ENCODE measurements around the gene HTRA1. TPM values are rescaled to one million over a fixed set of nuclear protein-coding genes. Genes with fewer than 3 reads are reported as not detected.
A peak's percentile ranks its signal among the peaks of the same experiment; 100 is the strongest.

The HTRA1 gene
- polyA plus RNA-seq, 1 of the 3 experiments (the other 2 are of a cell fraction), result 291 TPM

- CTCF ChIA-PET, result no interaction called here
- peaks cover 11 to 17% of the 10 kb centered on the region in 2 experiments; a peak in 3 of 4 replicates for H3K4me1 ChIP-seq (ENCODE audit: control insufficient read depth in 1 of 2, insufficient read depth in 2 of 2, low read depth in 1 of 2, low read length in 1 of 2)
- H3K79me2 ChIP-seq (ENCODE audit: insufficient read depth), result no peaks in the 10 kb centered on the region
- H3K9me2 ChIP-seq, result no peaks in the 10 kb centered on the region
- no peak overlapping the region for H3K4me3 ChIP-seq (ENCODE audit: low read depth in 2 of 2, low read length in 1 of 2)
- peaks cover 34% of the 10 kb centered on the region for H3F3A ChIP-seq (replicated peaks; ENCODE audit: insufficient read depth)
- H3K4me2 ChIP-seq, result no peak overlapping the region
- WGBS (ENCODE audit: low lambda C conversion rate), result 62% methylated on average over 2 of the region's 2 CpGs
- no peak overlapping the region for H3K9ac ChIP-seq
- peak overlapping the region; percentile 56 to 62; a peak in 3 of 4 replicates for H3K27ac ChIP-seq (ENCODE audit: low read depth in 2 of 2, low read length in 1 of 2)
- peak; percentile 31 for TF ChIP-seq CHD2 (IDR thresholded peaks at IDR 0.05; ENCODE audit: low read length, partially characterized antibody)
- no peak for TF ChIP-seq JUND (IDR thresholded peaks at IDR 0.05)
- no peak for TF ChIP-seq NRF1 (IDR thresholded peaks at IDR 0.05; ENCODE audit: low read depth, low read length)
- TF ChIP-seq GATA2 (CRISPR knock-in tag; IDR thresholded peaks at IDR 0.05), result peak; percentile 87
- no peak for TF ChIP-seq MAX (IDR thresholded peaks at IDR 0.05; ENCODE audit: low read depth)
- peak in 1 of 2 experiments; percentile 65; a peak in 2 of 4 replicates for TF ChIP-seq EP300 (IDR thresholded peaks at IDR 0.05; ENCODE audit: borderline replicate concordance in 1 of 2, low read depth in 1 of 2, low read length in 1 of 2)
- TF ChIP-seq PBX3 (IDR thresholded peaks at IDR 0.05), result 0 out of 2 replicates have a peak, but pooled peaks have one; percentile 2
- TF ChIP-seq FOXM1 (IDR thresholded peaks at IDR 0.05; ENCODE audit: low read depth), result no peak
- peak; percentile 84 for TF ChIP-seq RCOR1 (IDR thresholded peaks at IDR 0.05; ENCODE audit: low read length)
- peak; percentile 73 for TF ChIP-seq FOXJ3 (CRISPR knock-in tag; IDR thresholded peaks at IDR 0.05)
- H3K9me3 ChIP-seq, result no peaks in the 10 kb centered on the region
- no peak overlapping the region for H2AFZ ChIP-seq (ENCODE audit: low read depth)
- H3K36me3 ChIP-seq (replicated peaks in 1 of 2; ENCODE audit: control insufficient read depth in 1 of 2, insufficient read depth in 2 of 2, low read length in 1 of 2), result peaks cover 36% of the 10 kb centered on the region in 2 experiments
- no peaks in the 10 kb centered on the region for H3K27me3 ChIP-seq (ENCODE audit: insufficient read depth)
- DNase-seq, result peak; percentile 39
- POLR2A ChIA-PET, result no interaction called here
- no peaks in the 10 kb centered on the region for H4K20me1 ChIP-seq (ENCODE audit: insufficient read depth)
Measured at GRCh38 chr10:122417667-122418066, 43.7 kb upstream of the HTRA1 start.

- no peak overlapping the region for H2AFZ ChIP-seq (ENCODE audit: low read depth)
- H4K20me1 ChIP-seq (ENCODE audit: insufficient read depth), result no peaks in the 10 kb centered on the region
- H3K4me1 ChIP-seq (ENCODE audit: control insufficient read depth in 1 of 2, insufficient read depth in 2 of 2, low read depth in 1 of 2, low read length in 1 of 2), result peaks cover 11 to 17% of the 10 kb centered on the region in 2 experiments; a peak in 3 of 4 replicates
- H3K79me2 ChIP-seq (ENCODE audit: insufficient read depth), result no peaks in the 10 kb centered on the region
- ChIA-PET CTCF (interaction anchor here (0.6 to 2.7 kb wide), 12 partner anchors 11 to 147 kb away, joined by 3 to 20 read pairs (median 4); no protein-coding TSS in a partner anchor), POLR2A (no interaction called here)
- H3K4me2 ChIP-seq, result peak overlapping the region; percentile 49; the same call in 1 of the 2 replicates
- 100% methylated on average over 1 of the region's 1 CpG for WGBS (ENCODE audit: low lambda C conversion rate)
- DNase-seq, result no peak
- H3K9me3 ChIP-seq, result no peaks in the 10 kb centered on the region
- no peaks in the 10 kb centered on the region for H3K27me3 ChIP-seq (ENCODE audit: insufficient read depth)
- peak overlapping the region in 1 of 2 experiments; percentile 83; a peak in 1 of 4 replicates for H3K27ac ChIP-seq (ENCODE audit: low read depth in 2 of 2, low read length in 1 of 2)
- H3K9ac ChIP-seq, result no peak overlapping the region
- peaks cover 31 to 38% of the 10 kb centered on the region in 2 experiments for H3K36me3 ChIP-seq (replicated peaks in 1 of 2; ENCODE audit: control insufficient read depth in 1 of 2, insufficient read depth in 2 of 2, low read length in 1 of 2)
- H3K9me2 ChIP-seq, result no peaks in the 10 kb centered on the region
- peaks cover 34% of the 10 kb centered on the region for H3F3A ChIP-seq (replicated peaks; ENCODE audit: insufficient read depth)
- H3K4me3 ChIP-seq (ENCODE audit: low read depth in 2 of 2, low read length in 1 of 2), result no peak overlapping the region
- TF ChIP-seq RFX5 (IDR thresholded peaks at IDR 0.05; ENCODE audit: low read length), result no peak
- TF ChIP-seq EP300 (IDR thresholded peaks at IDR 0.05; ENCODE audit: borderline replicate concordance in 1 of 2, low read depth in 1 of 2, low read length in 1 of 2), result no peak
- no peak for TF ChIP-seq MEF2A (IDR thresholded peaks at IDR 0.05; ENCODE audit: borderline replicate concordance, low read depth)
- no peak for TF ChIP-seq CHD2 (IDR thresholded peaks at IDR 0.05; ENCODE audit: low read length, partially characterized antibody)
- no peak for TF ChIP-seq YY1 (IDR thresholded peaks at IDR 0.05; ENCODE audit: low read depth)
- no peak for TF ChIP-seq REST (IDR thresholded peaks at IDR 0.05; ENCODE audit: low read depth, low read length)
- TF ChIP-seq TCF12 (IDR thresholded peaks at IDR 0.05), result no peak
- TF ChIP-seq PBX3 (IDR thresholded peaks at IDR 0.05), result no peak
- no peak for TF ChIP-seq EZH2phosphoT487 (IDR thresholded peaks at IDR 0.05; ENCODE audit: borderline replicate concordance, low read depth)
- TF ChIP-seq CTCF (IDR thresholded peaks at IDR 0.05), result no peak
- TF ChIP-seq FOXJ3 (CRISPR knock-in tag; IDR thresholded peaks at IDR 0.05), result no peak
- TF ChIP-seq GABPA (IDR thresholded peaks at IDR 0.05; ENCODE audit: low read depth), result no peak
- no peak for TF ChIP-seq ELF1 (IDR thresholded peaks at IDR 0.05)
Measured at GRCh38 chr10:122419016-122419415, 42.3 kb upstream of the HTRA1 start.

Data from SK-N-SH (cell line).